ENCODE data around the gene CDKN2C. TPM values are rescaled to one million over a fixed set of nuclear protein-coding genes. Genes with fewer than 3 reads are reported as not detected.

The CDKN2C gene
- total and polyA plus RNA-seq, 2 experiments from 2014 or later, result not detected

- Histone ChIP-seq H4K20me1 (replicated peaks; ENCODE audit: insufficient read depth) (no peaks in the 10 kb centered on the region), H3K36me3 (ENCODE audit: insufficient read depth) (no peaks in the 10 kb centered on the region), H2AFZ (no peak overlapping the region), H3K4me3 (no peak overlapping the region), H3K4me2 (no peak overlapping the region), H3K79me2 (replicated peaks; ENCODE audit: insufficient read depth) (no peaks in the 10 kb centered on the region), H3F3A (replicated peaks; ENCODE audit: low read depth) (no peaks in the 10 kb centered on the region), H3K9me2 (ENCODE audit: insufficient read depth) (no peaks in the 10 kb centered on the region), H3K4me1 (ENCODE audit: insufficient read depth) (no peaks in the 10 kb centered on the region), H3K27me3 (ENCODE audit: insufficient read depth) (no peaks in the 10 kb centered on the region), H3K27ac (ENCODE audit: low read depth) (no peak overlapping the region)
- Mint-ChIP-seq H3K4me1 (peaks cover 3% of the 10 kb centered on the region; the same call in 2 of the 3 replicates), H3K36me3 (ENCODE audit: low read depth) (no peaks in the 10 kb centered on the region), H3K4me3 (no peak overlapping the region), H3K27me3 (ENCODE audit: insufficient read depth, low read depth, poor library complexity) (no peaks in the 10 kb centered on the region), H3K27ac (no peak overlapping the region), H3K9me3 (no peaks in the 10 kb centered on the region)
- no peak for DNase-seq (ENCODE audit: low spot score)
- TF ChIP-seq ZNF331 (CRISPR knock-in tag; IDR thresholded peaks at IDR 0.05; ENCODE audit: low read depth) (no peak), NANOG (IDR thresholded peaks at IDR 0.05; ENCODE audit: borderline replicate concordance) (no peak), CREB1 (CRISPR knock-in tag; IDR thresholded peaks at IDR 0.05; ENCODE audit: low read depth) (no peak), EZH2 (IDR thresholded peaks at IDR 0.05; ENCODE audit: low read depth, unreplicated experiment) (no peak), ZNF462 (CRISPR knock-in tag; IDR thresholded peaks at IDR 0.05) (no peak), ZNF114 (CRISPR knock-in tag; IDR thresholded peaks at IDR 0.05) (no peak), STAT1 (IDR thresholded peaks at IDR 0.05; ENCODE audit: unreplicated experiment) (no peak), POLR2AphosphoS5 (IDR thresholded peaks at IDR 0.05; ENCODE audit: low read depth) (no peak), EZH2phosphoT487 (IDR thresholded peaks at IDR 0.05; ENCODE audit: unreplicated experiment) (no peak), JUNB (IDR thresholded peaks at IDR 0.05; ENCODE audit: unreplicated experiment) (no peak), CTCF (conservative IDR thresholded peaks at IDR 0.05; ENCODE audit: low read depth in 2 of 2) (no peak), REST (IDR thresholded peaks at IDR 0.05; ENCODE audit: unreplicated experiment) (no peak), ETS1 (IDR thresholded peaks at IDR 0.05) (no peak)
- ATAC-seq, result no peak
These were observed 32.5 kb downstream of the CDKN2C start for GRCh38 chr1:51002516-51002915.
